Measurements from ENCODE around the gene C16orf90.
A peak's percentile ranks its signal among the peaks of the same experiment; 100 is the strongest.

Gene C16orf90

GRCh38 chr16:3470723-3471122 lies 24.6 kb downstream of the C16orf90 start:
- no peaks in the 10 kb centered on the region for H3K9me3 ChIP-seq (ENCODE audit: control insufficient read depth, insufficient read depth, low read length)
- peaks cover 2% of the 10 kb centered on the region for H3K36me3 ChIP-seq (ENCODE audit: control insufficient read depth, insufficient read depth, low read length)
- H3K9ac ChIP-seq (ENCODE audit: low read depth, low read length), result no peak overlapping the region
- no peaks in the 10 kb centered on the region for H3K4me1 ChIP-seq (ENCODE audit: control insufficient read depth, insufficient read depth, low read length)
- H3K4me3 ChIP-seq (ENCODE audit: low read depth, low read length), result no peak overlapping the region
- no peaks in the 10 kb centered on the region for H3K27me3 ChIP-seq (ENCODE audit: control insufficient read depth, insufficient read depth, low read length)

DNA sequence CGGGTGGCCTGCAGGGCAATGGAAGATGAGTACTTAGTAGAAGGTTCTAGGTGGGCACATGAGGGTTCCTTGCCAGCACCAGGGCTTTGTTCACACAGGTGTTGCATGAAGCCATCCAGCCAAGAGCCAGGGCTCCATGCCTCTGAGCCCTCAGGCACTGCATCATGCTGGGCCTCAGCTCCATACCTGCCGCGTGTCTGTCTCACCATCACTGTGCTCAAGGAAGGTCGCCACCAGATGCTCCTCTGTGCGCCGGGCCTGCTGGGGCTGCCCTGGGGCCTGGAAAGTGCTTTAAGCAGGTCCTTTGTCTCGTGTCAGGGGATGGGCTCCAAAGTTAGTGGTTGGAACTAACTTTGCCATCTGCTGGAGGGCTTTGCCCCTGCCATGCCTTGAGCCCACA lies 25.6 kb downstream of the C16orf90 start:
- no peaks in the 10 kb centered on the region for H3K4me1 ChIP-seq (ENCODE audit: control insufficient read depth, insufficient read depth, low read length)

GRCh38 chr16:3468501-3468900 lies 26.8 kb downstream of the C16orf90 start:
- H3K27me3 ChIP-seq (ENCODE audit: control insufficient read depth, insufficient read depth, low read length), result no peaks in the 10 kb centered on the region
- H3K36me3 ChIP-seq (ENCODE audit: control insufficient read depth, insufficient read depth, low read length), result peaks cover 2% of the 10 kb centered on the region
- H3K9me3 ChIP-seq (ENCODE audit: control insufficient read depth, insufficient read depth, low read length), result no peaks in the 10 kb centered on the region
- no peaks in the 10 kb centered on the region for H3K4me1 ChIP-seq (ENCODE audit: control insufficient read depth, insufficient read depth, low read length)
- no peak overlapping the region for H3K9ac ChIP-seq (ENCODE audit: low read depth, low read length)
- no peak overlapping the region for H3K4me3 ChIP-seq (ENCODE audit: low read depth, low read length)

More for the DNA sequence above, 25.6 kb downstream of the C16orf90 start:
- peaks cover 2% of the 10 kb centered on the region for H3K36me3 ChIP-seq (ENCODE audit: control insufficient read depth, insufficient read depth, low read length)
- H3K4me3 ChIP-seq (ENCODE audit: low read depth, low read length), result no peak overlapping the region
- no peaks in the 10 kb centered on the region for H3K27me3 ChIP-seq (ENCODE audit: control insufficient read depth, insufficient read depth, low read length)
- H3K9ac ChIP-seq (ENCODE audit: low read depth, low read length), result no peak overlapping the region
- no peaks in the 10 kb centered on the region for H3K9me3 ChIP-seq (ENCODE audit: control insufficient read depth, insufficient read depth, low read length)

GRCh38 chr16:3467921-3468320 lies 27.4 kb downstream of the C16orf90 start:
- H3K9ac ChIP-seq (ENCODE audit: low read depth, low read length), result no peak overlapping the region

GRCh38 chr16:3467182-3467581 lies 28.1 kb downstream of the C16orf90 start:
- no peaks in the 10 kb centered on the region for H3K4me1 ChIP-seq (ENCODE audit: control insufficient read depth, insufficient read depth, low read length)
- no peaks in the 10 kb centered on the region for H3K9me3 ChIP-seq (ENCODE audit: control insufficient read depth, insufficient read depth, low read length)
- no peaks in the 10 kb centered on the region for H3K27me3 ChIP-seq (ENCODE audit: control insufficient read depth, insufficient read depth, low read length)
- no peak overlapping the region for H3K9ac ChIP-seq (ENCODE audit: low read depth, low read length)
- H3K4me3 ChIP-seq (ENCODE audit: low read depth, low read length), result no peak overlapping the region
- peaks cover 2% of the 10 kb centered on the region for H3K36me3 ChIP-seq (ENCODE audit: control insufficient read depth, insufficient read depth, low read length)

More at GRCh38 chr16:3467921-3468320, 27.4 kb downstream of the C16orf90 start:
- peak overlapping the region; percentile 6 for H3K4me3 ChIP-seq (ENCODE audit: low read depth, low read length)
- H3K36me3 ChIP-seq (ENCODE audit: control insufficient read depth, insufficient read depth, low read length), result peaks cover 2% of the 10 kb centered on the region
- H3K9me3 ChIP-seq (ENCODE audit: control insufficient read depth, insufficient read depth, low read length), result no peaks in the 10 kb centered on the region
- H3K4me1 ChIP-seq (ENCODE audit: control insufficient read depth, insufficient read depth, low read length), result no peaks in the 10 kb centered on the region
- no peaks in the 10 kb centered on the region for H3K27me3 ChIP-seq (ENCODE audit: control insufficient read depth, insufficient read depth, low read length)

GRCh38 chr16:3465911-3466584 lies 29.2 kb downstream of the C16orf90 start:
- no peaks in the 10 kb centered on the region for H3K9me3 ChIP-seq (ENCODE audit: control insufficient read depth, insufficient read depth, low read length)
- no peaks in the 10 kb centered on the region for H3K27me3 ChIP-seq (ENCODE audit: control insufficient read depth, insufficient read depth, low read length)
- no peak overlapping the region for H3K9ac ChIP-seq (ENCODE audit: low read depth, low read length)
- no peaks in the 10 kb centered on the region for H3K4me1 ChIP-seq (ENCODE audit: control insufficient read depth, insufficient read depth, low read length)
- H3K36me3 ChIP-seq (ENCODE audit: control insufficient read depth, insufficient read depth, low read length), result no peaks in the 10 kb centered on the region
- no peak overlapping the region for H3K4me3 ChIP-seq (ENCODE audit: low read depth, low read length)

DNA sequence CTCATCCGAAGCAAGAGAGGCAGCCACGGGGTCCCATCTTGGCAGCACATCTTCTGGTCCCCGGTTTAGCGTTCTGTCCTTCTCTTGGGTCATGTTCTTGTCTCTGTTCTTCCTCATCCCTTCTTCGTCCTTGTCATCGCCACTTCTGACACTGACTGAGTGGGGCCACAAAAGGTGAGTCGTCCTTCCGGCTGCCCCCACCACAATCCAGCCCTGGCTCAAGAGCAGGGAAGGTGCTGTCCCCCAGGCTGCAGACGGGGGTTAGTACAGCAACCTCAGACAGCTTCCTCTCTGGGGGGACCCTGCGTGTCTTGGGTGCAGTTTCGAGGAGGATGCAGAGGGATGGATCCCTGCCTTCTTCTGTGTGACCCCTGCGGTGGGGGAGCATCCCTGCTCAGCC lies 30.0 kb downstream of the C16orf90 start:
- no peaks in the 10 kb centered on the region for H3K36me3 ChIP-seq (ENCODE audit: control insufficient read depth, insufficient read depth, low read length)
- no peak overlapping the region for H3K4me3 ChIP-seq (ENCODE audit: low read depth, low read length)
- no peaks in the 10 kb centered on the region for H3K4me1 ChIP-seq (ENCODE audit: control insufficient read depth, insufficient read depth, low read length)
- no peak overlapping the region for H3K9ac ChIP-seq (ENCODE audit: low read depth, low read length)
- no peaks in the 10 kb centered on the region for H3K9me3 ChIP-seq (ENCODE audit: control insufficient read depth, insufficient read depth, low read length)
- no peaks in the 10 kb centered on the region for H3K27me3 ChIP-seq (ENCODE audit: control insufficient read depth, insufficient read depth, low read length)

DNA sequence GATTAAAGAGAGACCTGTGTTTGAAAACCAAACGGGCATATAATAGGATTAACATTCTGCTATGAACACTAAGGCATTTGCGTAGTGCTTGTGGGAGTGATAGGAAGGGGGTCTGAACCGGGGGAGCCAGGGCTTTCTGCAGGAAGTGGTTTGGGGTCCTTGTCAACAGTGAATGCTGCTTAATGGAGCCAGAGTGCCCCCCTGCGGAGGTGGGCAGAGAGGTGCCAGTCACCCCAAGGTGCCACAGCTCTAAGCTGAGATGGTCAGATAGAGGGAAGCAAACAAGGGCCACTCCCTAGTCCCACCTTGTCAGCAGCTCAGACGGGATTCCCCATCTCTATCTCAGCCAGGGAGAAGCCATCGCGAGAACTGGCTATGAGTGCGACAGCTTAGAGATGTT lies 34.1 kb downstream of the C16orf90 start:
- Histone ChIP-seq H3K9ac (ENCODE audit: low read depth, low read length) (no peak overlapping the region), H3K4me1 (ENCODE audit: control insufficient read depth, insufficient read depth, low read length) (peaks cover 9% of the 10 kb centered on the region), H3K4me3 (ENCODE audit: low read depth, low read length) (no peak overlapping the region), H3K9me3 (ENCODE audit: control insufficient read depth, insufficient read depth, low read length) (no peaks in the 10 kb centered on the region), H3K36me3 (ENCODE audit: control insufficient read depth, insufficient read depth, low read length) (no peaks in the 10 kb centered on the region), H3K27me3 (ENCODE audit: control insufficient read depth, insufficient read depth, low read length) (no peaks in the 10 kb centered on the region)

DNA sequence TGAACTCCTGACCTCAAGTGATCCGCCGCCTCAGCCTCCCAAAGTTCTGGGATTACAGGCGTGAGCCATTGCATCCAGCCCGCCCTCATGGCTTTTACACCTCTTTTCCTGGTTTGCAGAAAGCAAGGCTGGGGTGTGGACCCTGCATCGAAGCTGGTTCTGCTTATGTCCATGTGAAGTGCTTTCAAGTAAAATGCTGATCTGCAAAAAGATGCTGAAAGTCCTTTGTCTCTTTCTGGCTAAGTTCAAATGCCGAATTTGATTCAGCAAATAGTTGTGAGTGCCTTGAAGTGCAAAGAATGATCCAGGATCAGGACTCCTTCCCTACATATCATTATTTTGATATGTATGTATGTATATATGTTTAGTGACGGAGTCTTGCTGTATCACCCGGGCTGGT lies 34.7 kb downstream of the C16orf90 start:
- no peak overlapping the region for H3K4me3 ChIP-seq (ENCODE audit: low read depth, low read length)
- no peak overlapping the region for H3K9ac ChIP-seq (ENCODE audit: low read depth, low read length)
- no peaks in the 10 kb centered on the region for H3K9me3 ChIP-seq (ENCODE audit: control insufficient read depth, insufficient read depth, low read length)
- H3K36me3 ChIP-seq (ENCODE audit: control insufficient read depth, insufficient read depth, low read length), result no peaks in the 10 kb centered on the region
- H3K4me1 ChIP-seq (ENCODE audit: control insufficient read depth, insufficient read depth, low read length), result peaks cover 9% of the 10 kb centered on the region
- no peaks in the 10 kb centered on the region for H3K27me3 ChIP-seq (ENCODE audit: control insufficient read depth, insufficient read depth, low read length)

DNA sequence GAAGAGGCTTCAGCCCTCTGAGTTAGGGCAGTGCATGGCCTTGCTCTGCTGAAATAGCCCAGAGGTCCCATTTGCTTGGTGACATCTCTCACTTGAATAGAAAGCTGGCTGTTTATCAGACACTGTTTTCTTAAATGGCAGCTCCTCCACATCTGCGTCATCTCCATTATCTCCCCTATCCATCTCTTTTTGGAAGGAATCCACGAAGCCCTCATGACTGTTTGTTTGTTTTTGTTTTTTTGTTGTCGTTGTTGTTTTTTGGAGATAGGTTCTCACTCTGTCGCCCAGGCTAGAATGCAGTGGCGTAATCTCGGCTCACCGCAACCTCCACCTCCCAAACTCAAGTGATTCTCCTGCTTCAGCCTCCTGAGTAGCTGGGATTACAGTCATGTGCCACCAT lies 35.2 kb downstream of the C16orf90 start:
- Histone ChIP-seq H3K9me3 (ENCODE audit: control insufficient read depth, insufficient read depth, low read length) (no peaks in the 10 kb centered on the region), H3K9ac (ENCODE audit: low read depth, low read length) (no peak overlapping the region), H3K27me3 (ENCODE audit: control insufficient read depth, insufficient read depth, low read length) (no peaks in the 10 kb centered on the region), H3K36me3 (ENCODE audit: control insufficient read depth, insufficient read depth, low read length) (no peaks in the 10 kb centered on the region), H3K4me3 (ENCODE audit: low read depth, low read length) (no peak overlapping the region), H3K4me1 (ENCODE audit: control insufficient read depth, insufficient read depth, low read length) (peaks cover 9% of the 10 kb centered on the region)

- Histone ChIP-seq H3K4me1 (ENCODE audit: control insufficient read depth, insufficient read depth, low read length) (peaks cover 9% of the 10 kb centered on the region), H3K9me3 (ENCODE audit: control insufficient read depth, insufficient read depth, low read length) (no peaks in the 10 kb centered on the region), H3K4me3 (ENCODE audit: low read depth, low read length) (peak overlapping the region; percentile 83), H3K9ac (ENCODE audit: low read depth, low read length) (no peak overlapping the region), H3K27me3 (ENCODE audit: control insufficient read depth, insufficient read depth, low read length) (no peaks in the 10 kb centered on the region), H3K36me3 (ENCODE audit: control insufficient read depth, insufficient read depth, low read length) (no peaks in the 10 kb centered on the region)
Measured at GRCh38 chr16:3459401-3460090, 35.7 kb downstream of the C16orf90 start.

DNA sequence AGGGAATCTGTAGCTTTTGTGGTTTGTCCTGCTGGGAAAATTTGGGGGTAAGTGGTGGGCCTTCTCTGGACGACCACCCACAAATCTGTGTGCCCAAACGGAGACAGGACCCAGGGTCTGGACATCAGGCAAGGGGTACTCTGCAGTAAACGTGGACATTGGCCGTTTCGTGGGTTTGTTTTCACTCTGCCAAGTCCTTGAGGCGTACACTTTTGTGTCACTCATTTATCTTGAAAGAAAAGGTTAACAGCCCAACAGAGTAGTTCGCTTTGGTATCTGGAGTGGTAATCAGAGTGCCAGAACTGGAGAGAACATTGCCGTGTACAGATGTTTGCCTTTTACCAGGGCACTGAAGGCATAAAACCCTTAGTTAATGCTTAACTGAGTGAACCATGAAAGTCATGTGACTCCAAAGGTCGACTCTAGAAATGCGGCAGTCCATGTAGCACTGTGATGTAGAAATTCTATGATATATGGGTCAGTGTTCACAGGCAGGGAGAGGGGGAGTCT lies 36.4 kb downstream of the C16orf90 start:
- Histone ChIP-seq H3K27me3 (ENCODE audit: control insufficient read depth, insufficient read depth, low read length) (no peaks in the 10 kb centered on the region), H3K4me3 (ENCODE audit: low read depth, low read length) (peak overlapping the region; percentile 83), H3K4me1 (ENCODE audit: control insufficient read depth, insufficient read depth, low read length) (peaks cover 9% of the 10 kb centered on the region), H3K36me3 (ENCODE audit: control insufficient read depth, insufficient read depth, low read length) (no peaks in the 10 kb centered on the region), H3K9me3 (ENCODE audit: control insufficient read depth, insufficient read depth, low read length) (no peaks in the 10 kb centered on the region), H3K9ac (ENCODE audit: low read depth, low read length) (peak overlapping the region; percentile 77)
